GM19035 (cell line): ENCODE measurements around the gene FBXW11.
"Not testable (repeated sequence)": the region's sequence is repeated elsewhere in the genome, so short reads cannot be mapped to it uniquely, and the experiment has no call there.

Experiments used
- ATAC-seq: cut with Tn5 transposase; IDR thresholded peaks from one replicate; pipeline ENCODE4 v1.9.1; 2021; ENCODE audit not compliant: unreplicated experiment

Gene FBXW11

GRCh38 chr5:171956314-171956713, 50.1 kb downstream of the FBXW11 start:
- ATAC-seq = no peak

DNA sequence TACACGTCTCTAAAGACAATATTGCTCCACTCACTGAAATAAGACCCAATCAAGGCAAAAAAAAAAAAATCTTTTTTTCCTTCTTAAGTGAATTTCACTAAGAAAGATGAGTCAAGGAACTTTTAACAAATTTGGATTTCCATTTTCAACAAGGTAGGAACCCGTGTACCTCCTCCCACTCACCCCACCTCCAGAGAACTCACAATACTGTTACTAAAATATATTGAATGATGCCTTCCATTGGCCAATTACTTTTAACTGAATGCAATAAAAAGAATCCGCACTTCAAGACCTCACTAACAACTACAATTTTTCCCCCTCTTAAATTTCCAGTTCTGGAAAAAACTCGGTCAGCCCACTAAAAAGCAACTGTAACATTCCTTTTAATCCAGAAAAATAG, 50.7 kb downstream of the FBXW11 start:
- ATAC-seq = no peak

- ATAC-seq = no peak
Observed at GRCh38 chr5:171954721-171955120, 51.7 kb downstream of the FBXW11 start.

GRCh38 chr5:171953860-171954701, 52.4 kb downstream of the FBXW11 start:
- no peak for ATAC-seq

DNA sequence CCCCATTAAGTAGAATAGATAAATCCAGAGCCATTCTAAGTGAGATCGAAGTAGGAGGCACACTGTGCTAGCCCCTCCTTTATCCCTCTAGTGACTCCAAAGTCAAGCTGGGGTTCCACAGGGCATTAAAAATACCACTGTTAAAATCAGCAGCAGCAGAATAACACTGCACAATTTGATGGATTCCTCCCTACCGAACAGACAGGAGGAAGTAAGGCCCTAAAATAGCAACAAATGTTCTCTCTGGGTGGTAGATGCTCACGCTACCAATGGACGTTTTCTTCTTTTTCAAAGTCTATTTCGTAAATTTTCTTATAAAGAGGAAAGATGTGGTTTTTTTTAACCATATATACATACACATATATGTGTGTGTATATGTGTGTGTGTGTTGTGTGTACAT, 54.4 kb downstream of the FBXW11 start:
- no peak for ATAC-seq

DNA sequence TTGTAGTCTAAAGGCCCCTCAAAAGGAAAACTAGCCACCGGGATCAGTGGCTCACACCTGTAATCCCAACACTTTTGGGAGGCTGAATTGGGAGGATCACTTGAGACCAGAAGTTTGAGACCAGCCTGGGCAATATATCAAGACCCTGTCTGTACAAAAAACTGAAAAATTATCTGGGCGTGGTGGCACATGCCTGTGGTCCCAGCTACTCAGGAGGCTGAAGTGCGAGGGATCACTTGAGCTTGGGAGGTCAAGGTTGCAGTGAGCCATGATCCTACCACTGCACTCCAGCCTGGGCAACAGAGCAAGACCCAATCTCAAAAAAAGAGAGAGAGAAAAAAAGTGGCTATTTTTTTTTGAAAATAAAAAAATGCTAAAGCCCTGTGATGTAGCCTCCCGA, 55.2 kb downstream of the FBXW11 start:
- no peak for ATAC-seq

DNA sequence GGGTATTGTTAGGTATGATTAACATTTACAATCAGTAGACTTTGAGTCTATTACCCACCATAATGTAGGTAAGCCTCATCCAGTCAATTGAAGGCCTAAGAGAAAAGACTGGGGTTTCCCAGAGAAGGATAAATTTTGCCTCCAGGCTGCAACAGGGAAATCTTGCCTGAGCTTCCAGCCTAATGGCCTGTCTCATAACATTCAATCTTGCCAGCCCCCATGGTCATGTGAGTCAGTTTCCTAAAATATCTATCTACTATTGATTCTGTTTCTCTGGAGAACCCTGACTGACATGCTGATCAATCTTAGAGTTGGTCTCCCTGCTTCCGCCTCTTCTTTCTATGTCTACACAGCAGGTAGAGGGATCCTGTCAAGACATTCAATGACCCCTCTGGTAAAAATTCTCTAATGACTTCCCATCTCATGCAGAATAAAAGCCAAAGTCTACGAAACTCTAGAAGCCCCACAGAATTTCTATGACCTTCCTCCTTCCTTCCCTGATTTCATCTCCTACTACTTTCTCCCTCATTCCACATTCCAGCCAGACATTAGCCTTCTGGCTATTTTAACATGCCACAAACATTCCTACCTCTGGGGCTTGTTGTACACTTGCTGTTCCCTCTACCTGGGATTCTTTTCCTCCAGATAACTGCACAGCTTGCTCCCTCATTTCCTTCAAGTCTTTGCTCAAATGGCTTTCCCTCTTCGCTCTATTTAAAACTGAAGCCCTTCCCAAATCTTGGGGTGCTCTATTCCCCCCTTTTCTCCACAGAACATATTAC, 60.2 kb downstream of the FBXW11 start:
- ATAC-seq = no peak

DNA sequence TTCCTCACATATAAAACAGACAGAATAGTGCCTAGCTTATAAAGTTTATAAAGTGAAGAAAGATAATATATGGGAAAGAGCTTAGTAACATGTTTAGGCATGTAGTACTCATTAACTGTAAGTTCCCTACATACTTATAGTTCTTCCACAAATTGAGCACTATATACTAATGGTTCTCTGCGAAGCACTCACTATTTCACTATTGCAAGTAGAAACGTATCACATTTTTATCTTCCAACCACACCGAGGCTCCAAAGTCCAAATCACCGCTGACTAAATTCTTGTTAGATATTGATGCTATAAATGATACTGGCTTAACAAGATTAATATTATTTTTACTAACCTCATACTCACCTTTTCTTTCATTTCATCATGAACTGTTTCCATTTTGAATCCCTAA, 61.0 kb downstream of the FBXW11 start:
- no peak for ATAC-seq

DNA sequence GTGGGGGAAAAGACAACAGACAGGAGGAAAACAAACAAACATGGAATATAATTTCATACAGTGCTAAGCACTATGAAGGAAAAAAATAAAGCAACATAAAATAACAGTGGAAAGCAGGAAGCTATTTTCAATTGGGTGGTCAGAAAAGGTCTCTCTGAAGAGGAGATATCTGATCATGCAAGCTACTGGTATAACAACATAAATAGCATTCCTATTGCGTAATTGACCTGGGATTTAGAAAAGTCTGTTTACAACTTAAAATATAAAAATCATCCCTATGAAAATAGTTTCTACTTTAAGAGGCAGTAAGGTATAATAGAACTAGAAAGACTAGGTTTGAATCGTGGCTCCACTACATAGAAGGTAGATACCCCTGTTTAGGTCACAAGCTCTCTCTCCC, 61.4 kb downstream of the FBXW11 start:
- no peak for ATAC-seq

GRCh38 chr5:171942112-171942516, 64.3 kb downstream of the FBXW11 start:
- not testable (repeated sequence) for ATAC-seq

- ATAC-seq = not testable (repeated sequence)
Observed at GRCh38 chr5:171941675-171942074, 64.8 kb downstream of the FBXW11 start.

- ATAC-seq = not testable (repeated sequence)
Observed at GRCh38 chr5:171941275-171941674, 65.2 kb downstream of the FBXW11 start.

GRCh38 chr5:171939951-171940350, 66.5 kb downstream of the FBXW11 start:
- no peak for ATAC-seq

- no peak for ATAC-seq
Observed at GRCh38 chr5:171938358-171938757, 68.1 kb downstream of the FBXW11 start.

GRCh38 chr5:171937351-171937750, 69.1 kb downstream of the FBXW11 start:
- no peak for ATAC-seq

GRCh38 chr5:171934586-171934985, 71.9 kb downstream of the FBXW11 start:
- ATAC-seq = no peak

- no peak for ATAC-seq
Observed at GRCh38 chr5:171931163-171931562, 75.3 kb downstream of the FBXW11 start.

DNA sequence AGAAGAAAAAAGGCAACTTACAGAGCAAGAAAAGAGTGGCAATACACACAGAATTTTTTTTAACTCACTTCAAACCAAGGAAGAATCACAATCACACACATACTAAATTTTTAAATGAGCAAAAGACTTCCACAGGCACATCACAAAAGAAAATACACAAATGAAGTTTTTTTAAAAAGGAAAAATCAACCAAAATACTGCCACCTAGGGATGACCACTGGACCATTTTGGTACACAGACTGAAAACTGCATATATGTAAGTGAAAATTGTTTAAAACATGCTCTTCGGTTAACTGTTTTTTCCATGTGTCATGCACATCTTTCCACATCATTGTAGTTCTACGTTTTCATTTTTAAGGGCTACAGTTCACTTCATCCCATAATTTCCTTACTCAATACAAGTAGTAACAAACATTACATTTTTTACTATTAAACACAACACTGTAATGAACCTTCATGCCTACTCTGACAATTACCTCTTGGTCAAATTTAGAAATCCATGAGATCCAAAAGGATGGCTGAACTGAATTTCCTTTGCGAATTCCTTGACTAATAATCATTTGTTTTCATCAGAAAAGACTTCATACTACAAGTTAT, 79.0 kb downstream of the FBXW11 start:
- ATAC-seq = no peak

DNA sequence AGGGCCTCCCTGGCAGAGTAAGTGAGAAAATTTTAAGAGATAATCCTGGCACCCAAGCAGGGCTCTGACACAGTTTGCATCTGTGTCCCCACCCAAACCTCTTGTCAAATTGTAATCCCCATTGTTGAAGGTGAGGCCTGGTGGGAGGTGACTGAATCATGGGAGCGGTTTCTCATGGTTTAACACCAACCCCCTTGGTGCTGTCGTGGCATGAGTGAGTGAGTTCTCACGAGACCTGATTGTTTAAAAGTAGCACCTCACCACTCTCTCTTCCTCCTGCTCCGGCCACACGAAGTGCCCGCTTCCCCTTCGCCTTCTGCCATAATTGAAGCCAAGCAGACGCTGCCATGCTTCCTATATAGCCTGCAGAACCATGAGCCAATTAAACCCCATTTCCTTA, 80.1 kb downstream of the FBXW11 start:
- peak; percentile 79 for ATAC-seq

DNA sequence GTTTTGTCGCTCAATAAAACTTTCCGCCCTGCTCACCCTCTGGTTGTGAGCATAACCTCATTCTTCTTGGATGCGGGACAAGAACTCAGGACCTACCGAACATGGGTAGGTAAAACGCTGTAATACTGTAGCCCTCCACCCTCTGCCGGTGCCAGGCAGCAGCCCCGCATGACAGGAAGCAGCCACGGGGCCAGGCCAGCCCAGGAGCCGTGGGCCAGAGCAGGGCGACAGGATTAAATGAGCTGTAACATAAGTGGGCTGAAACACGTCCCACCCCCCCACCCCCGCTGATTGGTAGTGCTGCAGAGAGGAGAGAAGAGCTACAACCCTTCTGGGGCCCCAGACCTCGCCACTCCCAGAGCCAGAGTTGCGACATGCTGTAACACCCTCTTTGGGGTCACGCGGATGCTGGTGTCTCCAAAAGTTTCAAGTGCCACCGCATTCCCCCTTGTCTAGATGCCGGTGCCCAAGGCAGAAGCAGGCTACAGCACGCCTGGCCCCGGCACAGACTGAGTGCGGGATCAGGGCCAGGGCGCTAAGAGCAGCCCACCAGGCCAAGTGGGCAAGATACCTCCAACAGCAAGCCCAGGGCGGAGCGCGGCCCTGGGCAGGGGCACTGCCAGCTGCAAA, 81.8 kb downstream of the FBXW11 start:
- no peak for ATAC-seq

GRCh38 chr5:171920765-171921391, 85.6 kb downstream of the FBXW11 start:
- no peak for ATAC-seq
